ENCODE results near the gene FAM83B. TPM values are rescaled to one million over a fixed set of nuclear protein-coding genes. Genes with fewer than 3 reads are reported as not detected.
"Not testable (repeated sequence)": the region's sequence is repeated elsewhere in the genome, so short reads cannot be mapped to it uniquely, and the experiment has no call there.

FAM83B gene
- total RNA-seq, 1 donor from 2014 or later, result not detected

- not testable (repeated sequence) for H3K4me1 Mint-ChIP-seq (ENCODE audit: low read depth)
These were observed 132.6 kb downstream of the FAM83B start for GRCh38 chr6:54979161-54979560.

GRCh38 chr6:54980511-54981275 is 134.1 kb downstream of the FAM83B start:
- Mint-ChIP-seq H3K9me3 (peaks cover 26% of the 10 kb centered on the region), H3K4me3 (ENCODE audit: low read depth) (no peak overlapping the region), H3K36me3 (ENCODE audit: low read depth) (no peaks in the 10 kb centered on the region), H3K27ac (no peak overlapping the region), H3K4me1 (ENCODE audit: low read depth) (no peaks in the 10 kb centered on the region), H3K27me3 (ENCODE audit: low read depth) (no peaks in the 10 kb centered on the region)
- intact Hi-C loops (cut with micrococcal nuclease), result no loop called here
- DNase-seq (ENCODE audit: low spot score), result no peak

More at GRCh38 chr6:54979161-54979560, 132.6 kb downstream of the FAM83B start:
- H3K27me3 Mint-ChIP-seq (ENCODE audit: low read depth); DNase-seq (ENCODE audit: low spot score); H3K27ac Mint-ChIP-seq; intact Hi-C loops (cut with micrococcal nuclease); H3K4me3 Mint-ChIP-seq (ENCODE audit: low read depth); H3K36me3 Mint-ChIP-seq (ENCODE audit: low read depth): not testable (repeated sequence)
- H3K9me3 Mint-ChIP-seq, result peaks cover 19% of the 10 kb centered on the region

GRCh38 chr6:54981276-54981609 is 134.7 kb downstream of the FAM83B start:
- Mint-ChIP-seq H3K27me3 (ENCODE audit: low read depth) (no peaks in the 10 kb centered on the region), H3K4me1 (ENCODE audit: low read depth) (no peaks in the 10 kb centered on the region), H3K4me3 (ENCODE audit: low read depth) (no peak overlapping the region), H3K9me3 (peaks cover 26% of the 10 kb centered on the region), H3K36me3 (ENCODE audit: low read depth) (no peaks in the 10 kb centered on the region), H3K27ac (no peak overlapping the region)
- no peak for DNase-seq (ENCODE audit: low spot score)
- intact Hi-C loops (cut with micrococcal nuclease), result no loop called here

GRCh38 chr6:54981647-54982046 is 135.1 kb downstream of the FAM83B start:
- Mint-ChIP-seq H3K36me3 (ENCODE audit: low read depth) (no peaks in the 10 kb centered on the region), H3K4me3 (ENCODE audit: low read depth) (no peak overlapping the region), H3K4me1 (ENCODE audit: low read depth) (no peaks in the 10 kb centered on the region), H3K9me3 (peaks cover 30% of the 10 kb centered on the region), H3K27ac (no peak overlapping the region), H3K27me3 (ENCODE audit: low read depth) (no peaks in the 10 kb centered on the region)
- intact Hi-C loops (cut with micrococcal nuclease), result no loop called here
- DNase-seq (ENCODE audit: low spot score), result no peak

- intact Hi-C loops (cut with micrococcal nuclease), result no loop called here
- Mint-ChIP-seq H3K36me3 (ENCODE audit: low read depth) (no peaks in the 10 kb centered on the region), H3K27ac (no peak overlapping the region), H3K27me3 (ENCODE audit: low read depth) (no peaks in the 10 kb centered on the region), H3K4me1 (ENCODE audit: low read depth) (no peaks in the 10 kb centered on the region), H3K4me3 (ENCODE audit: low read depth) (no peak overlapping the region), H3K9me3 (peaks cover 21% of the 10 kb centered on the region)
- no peak for DNase-seq (ENCODE audit: low spot score)
These were observed 141.2 kb downstream of the FAM83B start for GRCh38 chr6:54987633-54988290.

- no peak for DNase-seq (ENCODE audit: low spot score)
- H3K4me1 Mint-ChIP-seq (ENCODE audit: low read depth), result no peaks in the 10 kb centered on the region
- no peak overlapping the region for H3K4me3 Mint-ChIP-seq (ENCODE audit: low read depth)
- H3K27me3 Mint-ChIP-seq (ENCODE audit: low read depth), result no peaks in the 10 kb centered on the region
- intact Hi-C loops (cut with micrococcal nuclease), result no loop called here
- H3K27ac Mint-ChIP-seq, result no peak overlapping the region
- H3K36me3 Mint-ChIP-seq (ENCODE audit: low read depth), result no peaks in the 10 kb centered on the region
- peaks cover 19% of the 10 kb centered on the region for H3K9me3 Mint-ChIP-seq
These were observed 142.0 kb downstream of the FAM83B start for GRCh38 chr6:54988576-54988975.

GRCh38 chr6:54990001-54990400 is 143.4 kb downstream of the FAM83B start:
- no peak for DNase-seq (ENCODE audit: low spot score)
- Mint-ChIP-seq H3K27me3 (ENCODE audit: low read depth) (no peaks in the 10 kb centered on the region), H3K36me3 (ENCODE audit: low read depth) (no peaks in the 10 kb centered on the region), H3K27ac (no peak overlapping the region), H3K9me3 (peaks cover 7% of the 10 kb centered on the region), H3K4me1 (ENCODE audit: low read depth) (no peaks in the 10 kb centered on the region), H3K4me3 (ENCODE audit: low read depth) (no peak overlapping the region)
- intact Hi-C loops (cut with micrococcal nuclease), result no loop called here
